Cardiac fibroblast (primary cell): ENCODE data around the gene TTLL8.
"Not testable (repeated sequence)": the region's sequence is repeated elsewhere in the genome, so short reads cannot be mapped to it uniquely, and the experiment has no call there.

Experiments used
- DNase-seq, 2 donors: peaks; one replicate each; pipeline versions ENCODE4 v3.0.0 to v3.0.0-alpha.2; 2010; ENCODE audit warnings: low read depth in 2 of 2
- H3K4me3 ChIP-seq, 2 donors: replicated peaks in 1 of 2; 1 replicate in 1 of 2; 2 replicates in 1 of 2; pipeline ENCODE4 v1.5.1; 2011; ENCODE audit warnings: low read depth in 2 of 2, low read length in 2 of 2, mild to moderate bottlenecking in 2 of 2, moderate library complexity in 1 of 2
- TF ChIP-seq, protein P1 (sequence below): IDR thresholded peaks from one replicate; pipeline ENCODE4 v1.5.1; 2011; ENCODE audit warnings: low read depth, mild to moderate bottlenecking, low read length, inconsistent platforms

TTLL8 gene

GRCh38 chr22:49992921-49993648 lies 65.0 kb downstream of the TTLL8 start:
- TF ChIP-seq, protein P1, sequence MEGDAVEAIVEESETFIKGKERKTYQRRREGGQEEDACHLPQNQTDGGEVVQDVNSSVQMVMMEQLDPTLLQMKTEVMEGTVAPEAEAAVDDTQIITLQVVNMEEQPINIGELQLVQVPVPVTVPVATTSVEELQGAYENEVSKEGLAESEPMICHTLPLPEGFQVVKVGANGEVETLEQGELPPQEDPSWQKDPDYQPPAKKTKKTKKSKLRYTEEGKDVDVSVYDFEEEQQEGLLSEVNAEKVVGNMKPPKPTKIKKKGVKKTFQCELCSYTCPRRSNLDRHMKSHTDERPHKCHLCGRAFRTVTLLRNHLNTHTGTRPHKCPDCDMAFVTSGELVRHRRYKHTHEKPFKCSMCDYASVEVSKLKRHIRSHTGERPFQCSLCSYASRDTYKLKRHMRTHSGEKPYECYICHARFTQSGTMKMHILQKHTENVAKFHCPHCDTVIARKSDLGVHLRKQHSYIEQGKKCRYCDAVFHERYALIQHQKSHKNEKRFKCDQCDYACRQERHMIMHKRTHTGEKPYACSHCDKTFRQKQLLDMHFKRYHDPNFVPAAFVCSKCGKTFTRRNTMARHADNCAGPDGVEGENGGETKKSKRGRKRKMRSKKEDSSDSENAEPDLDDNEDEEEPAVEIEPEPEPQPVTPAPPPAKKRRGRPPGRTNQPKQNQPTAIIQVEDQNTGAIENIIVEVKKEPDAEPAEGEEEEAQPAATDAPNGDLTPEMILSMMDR, result peak; percentile 79
- DNase-seq, result peak; percentile 60 to 66
- no peak overlapping the region for H3K4me3 ChIP-seq

GRCh38 chr22:49991907-49992533 lies 66.1 kb downstream of the TTLL8 start:
- no peak overlapping the region for H3K4me3 ChIP-seq
- no peak for DNase-seq
- TF ChIP-seq, protein P1, result no peak

DNA sequence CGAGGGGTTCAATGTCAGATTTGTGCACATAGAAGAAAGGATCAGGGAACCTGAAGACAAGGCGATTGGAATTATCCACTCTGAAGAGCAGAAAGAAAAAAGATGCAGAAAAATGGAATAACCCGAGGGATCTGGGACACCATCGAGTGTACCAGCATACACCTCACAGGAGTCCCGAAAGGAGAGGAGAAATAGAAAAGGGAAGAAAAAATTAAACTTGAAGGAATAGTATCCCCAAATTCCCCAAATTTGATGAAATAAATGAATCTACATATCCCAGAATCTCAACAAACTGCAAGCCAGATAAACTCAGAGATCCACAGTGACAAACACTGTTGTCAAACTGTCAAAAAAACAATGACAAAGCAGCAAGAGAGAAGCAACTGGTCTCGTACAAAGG lies 66.9 kb downstream of the TTLL8 start:
- TF ChIP-seq, protein P1, result no peak
- DNase-seq, result no peak
- no peak overlapping the region for H3K4me3 ChIP-seq

DNA sequence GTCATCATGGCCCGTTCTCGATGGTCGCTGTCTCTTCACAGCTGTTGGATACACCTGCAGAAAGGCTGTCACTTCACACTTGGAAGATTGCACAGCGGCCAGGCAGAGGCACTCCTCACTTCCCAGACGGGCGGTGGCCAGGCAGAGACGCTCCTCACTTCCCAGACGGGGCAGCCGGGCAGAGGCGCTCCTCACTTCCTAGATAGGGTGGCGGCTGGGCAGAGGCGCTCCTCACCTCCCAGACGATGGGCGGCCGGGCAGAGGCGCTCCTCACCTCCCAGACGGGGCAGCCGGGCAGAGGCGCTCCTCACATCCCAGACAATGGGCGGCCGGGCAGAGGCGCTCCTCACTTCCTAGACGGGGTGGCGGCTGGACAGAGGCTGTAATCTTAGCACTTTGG lies 68.3 kb downstream of the TTLL8 start:
- H3K4me3 ChIP-seq, DNase-seq: not testable (repeated sequence)

DNA sequence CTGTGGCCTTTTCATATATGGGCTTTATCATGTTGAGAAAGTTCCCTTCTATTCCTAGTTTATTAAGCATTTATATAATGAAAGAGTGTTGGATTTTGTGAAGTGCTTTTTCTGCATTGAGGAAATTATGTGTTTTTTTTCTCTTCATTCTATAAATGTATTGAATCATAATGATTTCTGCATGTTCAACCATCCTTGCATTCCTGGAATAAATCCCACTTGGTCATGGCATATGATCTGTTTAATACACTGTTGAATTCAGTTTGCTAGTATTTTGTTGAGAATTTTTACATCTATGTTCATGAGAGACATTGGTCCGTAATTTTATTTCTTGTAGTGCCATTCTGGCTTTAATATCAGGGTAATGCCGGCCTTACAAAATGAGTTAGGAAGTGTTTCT lies 71.8 kb downstream of the TTLL8 start:
- H3K4me3 ChIP-seq, result no peak overlapping the region
- no peak for DNase-seq
- TF ChIP-seq, protein P1, result no peak

GRCh38 chr22:49983148-49984042 lies 74.7 kb downstream of the TTLL8 start:
- H3K4me3 ChIP-seq, result no peak overlapping the region
- DNase-seq, result no peak

GRCh38 chr22:49981799-49982198 lies 76.3 kb downstream of the TTLL8 start:
- DNase-seq, result not testable (repeated sequence)

More at GRCh38 chr22:49983148-49984042, 74.7 kb downstream of the TTLL8 start:
- TF ChIP-seq, protein P1, result peak; percentile 13

More at GRCh38 chr22:49981799-49982198, 76.3 kb downstream of the TTLL8 start:
- not testable (repeated sequence) for H3K4me3 ChIP-seq
